HG03432 (cell line): ENCODE data around the gene FMO2.

Experiments
- ATAC-seq: cut with Tn5 transposase; IDR thresholded peaks from one replicate; pipeline ENCODE4 v1.9.1; 2021; ENCODE audit warnings: mild to moderate bottlenecking, moderate library complexity; ENCODE audit not compliant: unreplicated experiment

FMO2 gene

DNA sequence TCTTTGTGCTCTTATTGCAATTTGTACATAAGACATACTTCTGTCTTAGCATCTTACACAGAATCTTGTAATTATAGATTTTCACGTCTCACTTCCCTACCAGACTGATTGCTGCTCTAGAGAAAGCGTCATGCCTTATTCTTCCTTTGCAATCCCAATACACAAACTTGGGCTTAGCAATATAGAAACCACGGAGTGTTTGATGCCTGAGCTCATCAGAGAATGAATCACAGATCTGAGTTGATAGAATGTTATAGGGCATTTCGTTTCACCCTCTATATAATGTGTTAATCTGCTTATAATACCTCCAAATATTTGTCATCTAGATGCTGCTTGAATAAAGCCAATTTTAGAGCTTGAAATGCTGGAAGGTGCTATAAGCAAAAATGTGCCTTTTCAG, 69.8 kb downstream of the FMO2 start:
- ATAC-seq, result no peak

DNA sequence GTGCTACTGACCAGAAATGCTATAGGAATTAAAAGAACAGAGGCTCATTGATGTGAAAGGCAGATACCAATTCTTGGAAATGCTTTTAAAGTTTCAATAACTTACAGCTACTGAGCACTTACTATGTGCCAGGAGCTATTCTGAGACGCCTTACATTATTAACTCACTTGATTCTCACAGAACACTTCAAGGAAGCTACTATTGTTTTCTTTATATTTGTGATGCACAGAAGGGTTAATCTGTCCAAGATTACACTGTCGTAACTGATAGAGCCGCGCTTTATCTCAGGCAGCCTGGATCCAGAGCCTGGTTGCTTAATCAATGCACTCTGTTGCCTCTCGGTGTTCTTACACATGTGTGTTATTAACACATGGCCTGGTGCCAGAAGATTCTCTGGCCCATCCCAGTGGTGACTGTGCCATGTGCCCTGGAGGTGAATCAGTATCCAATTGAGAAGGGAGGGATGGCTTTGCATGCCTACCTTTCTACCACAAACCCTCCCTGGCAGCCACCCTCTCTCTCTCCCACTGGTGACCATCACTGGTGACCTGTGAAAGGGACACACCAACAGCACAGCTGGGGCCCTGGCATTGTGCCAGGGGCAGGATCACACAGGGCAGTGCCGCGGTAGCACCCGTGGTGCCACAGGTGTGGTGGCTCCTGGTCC, 72.0 kb downstream of the FMO2 start:
- no peak for ATAC-seq

DNA sequence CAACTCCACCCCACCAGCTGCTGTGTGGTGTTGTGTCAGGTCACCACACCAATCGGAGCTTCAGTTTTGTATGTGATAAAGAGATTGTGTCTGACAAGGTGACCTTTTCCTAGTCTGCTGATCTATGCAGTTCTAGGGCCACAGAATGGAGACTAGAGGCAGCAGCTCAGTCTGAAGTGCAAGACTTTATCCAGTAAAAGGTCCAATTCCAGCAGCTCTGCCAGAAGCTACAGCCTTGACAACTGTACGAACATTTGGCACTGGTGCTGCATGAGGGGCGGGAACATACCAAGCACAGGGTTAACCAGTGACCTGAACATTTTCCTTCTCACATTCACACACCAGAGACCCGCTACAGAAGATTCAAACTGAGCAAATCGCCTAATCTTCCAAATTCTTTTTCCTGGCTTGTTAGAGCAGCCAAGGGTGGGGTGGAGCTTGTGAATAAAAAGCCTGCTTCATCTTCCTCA, 72.5 kb downstream of the FMO2 start:
- ATAC-seq, result no peak

DNA sequence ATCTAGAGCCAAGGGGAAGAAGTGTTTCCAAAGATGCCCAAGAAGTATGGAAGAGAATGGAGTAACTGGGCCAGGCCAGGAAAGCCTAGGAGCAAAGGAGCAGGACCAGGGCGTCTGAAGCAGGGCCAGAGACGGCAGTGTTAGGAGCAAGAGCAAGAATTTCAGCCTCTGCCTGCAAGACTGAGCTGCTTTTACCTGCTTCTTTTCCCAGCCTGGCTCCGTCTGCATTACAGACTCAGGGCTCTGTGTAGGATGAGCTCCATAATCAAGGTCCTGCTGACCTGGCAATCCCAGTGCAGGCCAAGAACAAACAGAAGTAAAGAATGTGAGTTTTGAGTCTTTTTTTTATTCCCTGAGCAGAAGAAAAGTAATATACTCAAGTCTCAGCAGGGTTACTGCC, 73.3 kb downstream of the FMO2 start:
- ATAC-seq, result no peak

DNA sequence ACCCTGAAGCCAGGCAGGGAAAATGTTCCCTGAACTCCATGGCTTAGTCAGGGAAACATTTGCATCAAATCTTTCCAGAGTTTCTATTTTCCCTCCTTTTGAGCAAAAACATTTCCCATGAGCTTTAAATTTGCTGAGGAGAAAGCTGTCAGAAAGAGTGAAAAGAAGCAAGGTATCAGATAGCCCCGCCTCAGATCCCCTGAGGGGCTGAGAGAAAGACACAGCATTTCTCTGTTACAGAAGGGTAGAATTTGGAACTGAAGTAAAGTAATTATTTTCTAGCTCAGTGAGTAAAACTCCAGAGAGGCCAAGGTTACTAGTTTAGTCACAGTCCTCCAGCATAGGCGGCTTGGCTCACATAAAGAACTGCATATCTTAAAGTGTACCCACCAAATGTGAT, 73.8 kb downstream of the FMO2 start:
- ATAC-seq, result no peak
